ENCODE measurements around the gene GALNTL6. TPM values are rescaled to one million over a fixed set of nuclear protein-coding genes. Genes with fewer than 3 reads are reported as not detected.
"Not testable (repeated sequence)": the region's sequence is repeated elsewhere in the genome, so short reads cannot be mapped to it uniquely, and the experiment has no call there.

Gene GALNTL6
- total RNA-seq, 4 donors from 2014 or later: 0.67 to 0.70 TPM; not detected in 2

GRCh38 chr4:172962564-172963353 is 1149.6 kb downstream of the GALNTL6 start:
- Histone ChIP-seq H3K36me3 (no peaks in the 10 kb centered on the region), H3K27me3 (no peaks in the 10 kb centered on the region), H3K4me1 (peaks cover 0 to 8% (median 0%) of the 10 kb centered on the region in 4 donors), H3K27ac (peak overlapping the region in 2 of 4 donors; percentile 3 to 44), H3K4me3 (no peak overlapping the region), H3K9me3 (no peaks in the 10 kb centered on the region)
- DNase-seq: peak in 1 of 3 donors; percentile 53
- TF ChIP-seq CTCF (IDR thresholded peaks at IDR 0.05) (no peak), POLR2A (IDR thresholded peaks at IDR 0.05) (no peak)

- peak overlapping the region in 1 of 4 donors; percentile 37 for H3K27ac ChIP-seq
- no peaks in the 10 kb centered on the region for H3K36me3 ChIP-seq
- no peaks in the 10 kb centered on the region for H3K27me3 ChIP-seq
- no peak overlapping the region for H3K4me3 ChIP-seq
- H3K9me3 ChIP-seq: no peaks in the 10 kb centered on the region
- peaks cover 0 to 8% (median 0%) of the 10 kb centered on the region in 4 donors for H3K4me1 ChIP-seq
- no peak for DNase-seq
- no peak for TF ChIP-seq POLR2A (IDR thresholded peaks at IDR 0.05)
- TF ChIP-seq CTCF (IDR thresholded peaks at IDR 0.05): no peak
Measured at GRCh38 chr4:172963498-172964294, 1150.5 kb downstream of the GALNTL6 start.

- not testable (repeated sequence) for H3K27me3 ChIP-seq, DNase-seq, H3K9me3 ChIP-seq, H3K4me3 ChIP-seq, H3K4me1 ChIP-seq, H3K36me3 ChIP-seq, H3K27ac ChIP-seq
Measured at GRCh38 chr4:172970189-172970588, 1157.0 kb downstream of the GALNTL6 start.

GRCh38 chr4:172974586-172974985 is 1161.4 kb downstream of the GALNTL6 start:
- no peak overlapping the region for H3K4me3 ChIP-seq
- no peaks in the 10 kb centered on the region for H3K36me3 ChIP-seq
- H3K4me1 ChIP-seq: no peaks in the 10 kb centered on the region
- no peak overlapping the region for H3K27ac ChIP-seq
- no peak for DNase-seq
- H3K27me3 ChIP-seq: no peaks in the 10 kb centered on the region
- H3K9me3 ChIP-seq: no peaks in the 10 kb centered on the region
- no peak for TF ChIP-seq POLR2A (IDR thresholded peaks at IDR 0.05)
- no peak for TF ChIP-seq CTCF (IDR thresholded peaks at IDR 0.05)

GRCh38 chr4:172975651-172976229 is 1162.5 kb downstream of the GALNTL6 start:
- no peak overlapping the region for H3K4me3 ChIP-seq
- no peak for TF ChIP-seq CTCF (IDR thresholded peaks at IDR 0.05)
- no peak for TF ChIP-seq POLR2A (IDR thresholded peaks at IDR 0.05)
- no peak overlapping the region for H3K27ac ChIP-seq
- no peaks in the 10 kb centered on the region for H3K27me3 ChIP-seq
- H3K36me3 ChIP-seq: no peaks in the 10 kb centered on the region
- H3K9me3 ChIP-seq: no peaks in the 10 kb centered on the region
- H3K4me1 ChIP-seq: no peaks in the 10 kb centered on the region
- no peak for DNase-seq

GRCh38 chr4:172977491-172978041 is 1164.4 kb downstream of the GALNTL6 start:
- not testable (repeated sequence) for H3K4me3 ChIP-seq, H3K27ac ChIP-seq, H3K27me3 ChIP-seq, H3K36me3 ChIP-seq, DNase-seq, H3K9me3 ChIP-seq, H3K4me1 ChIP-seq

All from Peyer's patch (tissue), 4 donors.